GM12874 (cell line): ENCODE results near the gene PTCH2.
A peak's percentile ranks its signal among the peaks of the same experiment; 100 is the strongest.

Source experiments
- TF ChIP-seq, protein P1 (sequence below): IDR thresholded peaks from 2 replicates; pipeline ENCODE4 v1.5.1; 2011; ENCODE audit warnings: low read depth, mild to moderate bottlenecking, control low read depth, low read length, moderate library complexity; ENCODE audit not compliant: insufficient read depth

PTCH2 gene

DNA sequence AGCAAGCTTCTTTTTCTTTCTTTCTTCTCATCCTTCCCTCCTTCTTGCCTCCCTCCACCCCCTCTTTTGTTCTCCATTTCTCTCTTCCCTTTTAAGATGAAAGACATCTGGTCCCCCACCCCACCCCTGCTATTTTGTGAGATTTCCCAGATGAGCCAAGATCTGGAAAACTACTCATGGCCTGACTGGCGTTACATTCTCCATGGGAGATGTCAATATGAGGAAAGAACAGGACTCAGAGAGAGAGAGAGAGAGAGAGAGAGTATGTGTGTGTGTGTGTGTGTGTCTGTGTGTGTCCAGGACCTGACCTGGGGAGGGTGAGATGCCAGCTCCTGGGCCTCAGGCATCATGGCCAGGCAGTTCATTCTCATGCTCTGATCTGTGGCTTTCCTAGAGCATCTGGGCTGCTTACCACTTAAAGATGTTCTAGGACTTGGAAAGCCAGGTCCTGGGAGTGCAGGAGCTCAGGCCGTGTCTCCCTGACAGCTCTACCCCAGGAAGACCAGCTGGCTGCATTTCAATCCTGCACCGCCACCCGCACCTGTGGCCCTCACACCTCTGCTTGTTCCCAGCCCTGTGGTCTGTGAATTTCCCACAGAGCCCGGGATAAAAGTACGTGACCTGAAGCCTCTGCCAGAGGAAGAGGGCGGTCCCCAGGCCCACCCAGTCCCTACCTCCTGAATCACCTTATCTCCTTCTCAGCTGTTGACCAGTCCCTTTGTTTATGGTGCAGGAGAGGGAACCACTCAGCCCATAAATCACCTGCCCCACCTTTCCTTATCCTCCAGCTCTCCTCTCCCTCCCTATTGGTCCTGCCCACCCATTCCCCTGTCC, 51.9 kb downstream of the PTCH2 start:
- TF ChIP-seq, protein P1, sequence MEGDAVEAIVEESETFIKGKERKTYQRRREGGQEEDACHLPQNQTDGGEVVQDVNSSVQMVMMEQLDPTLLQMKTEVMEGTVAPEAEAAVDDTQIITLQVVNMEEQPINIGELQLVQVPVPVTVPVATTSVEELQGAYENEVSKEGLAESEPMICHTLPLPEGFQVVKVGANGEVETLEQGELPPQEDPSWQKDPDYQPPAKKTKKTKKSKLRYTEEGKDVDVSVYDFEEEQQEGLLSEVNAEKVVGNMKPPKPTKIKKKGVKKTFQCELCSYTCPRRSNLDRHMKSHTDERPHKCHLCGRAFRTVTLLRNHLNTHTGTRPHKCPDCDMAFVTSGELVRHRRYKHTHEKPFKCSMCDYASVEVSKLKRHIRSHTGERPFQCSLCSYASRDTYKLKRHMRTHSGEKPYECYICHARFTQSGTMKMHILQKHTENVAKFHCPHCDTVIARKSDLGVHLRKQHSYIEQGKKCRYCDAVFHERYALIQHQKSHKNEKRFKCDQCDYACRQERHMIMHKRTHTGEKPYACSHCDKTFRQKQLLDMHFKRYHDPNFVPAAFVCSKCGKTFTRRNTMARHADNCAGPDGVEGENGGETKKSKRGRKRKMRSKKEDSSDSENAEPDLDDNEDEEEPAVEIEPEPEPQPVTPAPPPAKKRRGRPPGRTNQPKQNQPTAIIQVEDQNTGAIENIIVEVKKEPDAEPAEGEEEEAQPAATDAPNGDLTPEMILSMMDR: no peak

DNA sequence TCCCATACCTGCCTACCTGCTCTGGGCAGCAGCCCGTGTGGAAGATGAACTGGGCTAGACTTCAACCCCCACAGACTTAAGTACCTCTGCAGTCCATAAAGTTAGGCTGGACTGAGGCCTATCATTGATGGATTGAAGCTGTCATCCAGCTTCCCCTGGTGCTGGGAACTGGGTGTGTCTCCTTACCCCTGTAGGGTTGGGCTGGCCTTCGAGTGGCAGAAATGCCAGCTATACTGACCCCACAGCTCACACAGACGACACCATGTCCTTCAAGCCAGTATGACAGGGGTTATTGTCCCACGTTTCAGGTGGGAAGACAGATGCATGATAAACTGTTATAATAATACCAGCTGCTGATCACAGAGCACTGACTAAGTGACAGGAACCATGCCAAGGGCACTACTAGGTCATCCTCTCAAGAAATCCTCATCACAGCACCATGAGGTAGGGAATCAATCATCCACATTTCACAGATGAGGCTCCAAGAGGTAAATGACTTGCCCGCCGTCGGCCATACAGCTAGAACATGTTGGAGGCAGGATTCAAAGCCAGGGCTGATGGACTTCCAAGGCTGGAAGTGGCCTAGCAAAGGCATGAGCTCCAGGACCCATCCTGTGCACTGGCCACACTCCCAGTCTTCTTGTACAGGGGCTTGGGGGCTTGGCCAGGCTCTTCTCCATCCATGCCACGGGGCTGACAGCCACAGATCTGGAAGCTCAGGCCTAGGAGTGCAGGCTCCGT, 54.8 kb downstream of the PTCH2 start, which contains the start of gene BEST4:
BEST4 (minus strand) TSS at position 51 of the 741 bp plus-strand sequence. CDS start 465 bp downstream, outside the sequence.
- TF ChIP-seq, protein P1: no peak

DNA sequence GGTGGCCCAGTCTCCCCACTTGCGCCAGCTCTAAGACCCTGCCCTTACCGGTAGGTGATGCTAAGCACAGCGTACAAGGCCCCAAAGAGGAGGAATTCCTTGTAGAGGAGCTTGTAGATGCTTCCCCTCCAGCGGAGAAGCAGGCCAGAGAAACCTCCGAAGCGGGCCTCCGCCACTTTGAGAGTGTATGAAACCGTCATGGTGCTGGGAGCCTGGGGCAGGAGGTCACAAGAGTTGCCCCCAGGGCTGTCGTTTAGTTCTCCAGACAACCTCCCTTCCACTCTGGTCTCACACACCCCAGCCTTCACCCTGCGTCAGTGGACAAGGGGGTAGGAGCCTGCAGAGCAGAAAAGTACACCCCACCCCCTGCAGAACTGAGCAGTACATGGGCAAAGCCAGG, 55.5 kb downstream of the PTCH2 start:
- TF ChIP-seq, protein P1: no peak

DNA sequence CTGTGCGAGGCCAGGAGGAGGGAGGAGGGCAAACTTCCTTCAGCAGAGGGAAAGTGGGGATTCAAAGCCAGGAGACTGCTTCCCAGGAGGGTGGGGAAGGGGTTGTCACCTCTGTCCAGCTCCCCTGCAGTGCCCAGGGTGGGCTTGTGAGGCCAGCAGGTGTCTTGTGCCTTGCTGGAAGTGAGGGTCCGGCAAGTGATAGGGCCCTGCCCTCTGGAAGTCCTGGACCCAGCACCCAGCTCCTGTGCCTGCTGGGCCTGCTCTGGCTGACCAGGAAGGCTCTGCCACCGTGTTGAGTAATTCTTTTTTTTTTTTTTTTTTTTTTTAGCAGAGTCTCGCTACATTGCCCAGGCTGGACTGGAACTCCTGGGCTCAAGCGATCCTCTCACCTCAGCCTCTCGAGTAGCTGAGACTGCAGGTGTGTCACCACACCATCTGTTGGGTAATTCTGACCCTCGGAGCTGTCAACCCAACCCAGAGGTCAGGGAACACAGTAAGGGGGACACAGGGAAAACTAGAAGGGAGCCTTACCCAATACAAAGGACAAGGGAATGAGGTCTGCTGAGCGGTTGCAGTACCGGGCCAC, 56.1 kb downstream of the PTCH2 start:
- TF ChIP-seq, protein P1: no peak

DNA sequence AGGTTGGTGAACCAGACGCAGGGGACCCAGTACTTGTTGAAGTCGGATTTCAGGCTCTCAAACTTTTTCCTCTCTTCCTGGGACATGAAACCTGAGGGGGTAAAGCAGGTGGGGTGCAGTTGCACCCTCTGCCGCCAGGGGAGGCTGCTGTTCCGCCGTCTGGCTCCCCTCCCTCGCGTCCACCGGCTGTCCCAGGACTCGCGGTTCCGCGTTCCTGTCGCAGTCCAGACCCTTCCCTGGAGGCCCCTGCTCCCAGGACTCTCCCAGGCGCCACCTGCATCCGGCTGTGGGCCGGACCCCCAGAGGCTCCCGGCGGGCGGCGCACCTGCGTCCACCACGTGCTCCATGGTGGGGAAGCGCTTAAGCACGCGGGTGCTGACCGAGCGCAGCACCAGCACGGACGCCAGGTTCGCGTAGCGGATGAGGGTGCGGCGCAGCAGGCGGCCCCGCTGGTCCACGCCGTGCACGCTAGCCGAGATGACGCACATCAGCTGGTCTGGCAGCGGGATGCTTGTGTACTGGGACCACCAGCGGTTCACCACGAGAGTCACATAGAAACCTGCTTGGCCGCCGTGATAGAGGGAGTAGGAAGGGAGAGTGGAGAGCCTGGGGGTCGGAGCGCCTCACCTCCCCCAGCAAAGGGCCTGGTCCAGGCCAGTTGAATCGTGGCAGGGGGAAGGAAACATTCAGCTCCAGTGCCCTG, 56.8 kb downstream of the PTCH2 start:
- TF ChIP-seq, protein P1: peak; percentile 100

DNA sequence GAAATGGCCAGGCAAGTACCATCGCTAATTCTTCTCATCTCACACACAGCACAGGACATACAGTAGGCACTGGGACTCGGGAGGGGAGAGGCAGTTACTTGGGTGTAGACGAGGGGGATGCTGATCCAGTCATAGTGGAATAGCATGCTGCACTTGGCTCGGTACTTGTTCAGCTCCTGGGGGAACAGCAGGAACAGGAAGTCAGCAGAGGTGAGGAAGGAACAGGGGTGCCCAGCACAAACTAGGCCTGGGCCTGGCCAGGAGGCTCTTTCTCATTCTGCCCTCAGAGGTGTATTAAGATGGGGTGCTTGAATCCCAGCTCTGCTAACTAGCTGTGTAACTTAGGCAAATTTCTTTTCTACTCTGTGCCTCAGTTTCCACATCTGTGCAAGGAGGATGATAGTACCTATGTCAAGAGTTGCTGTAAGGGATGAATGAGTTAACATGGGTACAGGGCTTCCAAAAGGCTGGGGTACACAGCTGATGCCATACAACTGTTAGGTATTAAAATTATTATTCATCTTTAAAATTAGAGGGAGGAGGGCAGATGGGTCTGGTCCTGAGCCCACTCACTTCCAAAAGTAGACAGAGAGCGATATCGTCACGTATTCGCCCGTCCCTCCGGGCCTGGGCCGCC, 57.4 kb downstream of the PTCH2 start:
- TF ChIP-seq, protein P1: no peak

DNA sequence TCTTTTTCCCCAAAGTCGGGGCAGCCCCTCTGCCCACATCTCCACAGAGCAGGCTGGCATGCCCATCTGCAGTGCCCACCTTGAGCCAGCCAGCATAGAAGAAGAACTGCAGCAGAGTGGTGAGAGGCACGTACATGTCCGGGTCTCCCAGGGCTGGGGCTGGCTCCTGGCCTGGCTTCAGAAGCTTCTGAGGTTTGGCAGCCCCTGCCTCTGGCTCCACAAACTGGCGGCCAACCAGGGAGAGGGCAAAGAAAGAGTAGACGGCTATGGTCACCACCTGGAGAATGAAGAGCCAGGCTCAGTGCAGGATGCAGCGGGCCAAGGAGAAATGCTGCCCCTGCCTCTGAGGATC, 58.0 kb downstream of the PTCH2 start:
- TF ChIP-seq, protein P1: no peak
